HG03565 (cell line): ENCODE data around the gene SHANK2.
"Not testable (repeated sequence)": the region's sequence is repeated elsewhere in the genome, so short reads cannot be mapped to it uniquely, and the experiment has no call there.

Source experiments
- ATAC-seq: cut with Tn5 transposase; IDR thresholded peaks from one replicate; pipeline ENCODE4 v1.9.1; 2021; ENCODE audit warnings: mild to moderate bottlenecking, moderate library complexity; ENCODE audit not compliant: unreplicated experiment

The SHANK2 gene

GRCh38 chr11:71245601-71246391 lies 6.6 kb downstream of the SHANK2 start:
- ATAC-seq, result no peak

GRCh38 chr11:71244116-71244810 lies 8.1 kb downstream of the SHANK2 start:
- no peak for ATAC-seq

GRCh38 chr11:71242391-71242790 lies 10.0 kb downstream of the SHANK2 start:
- ATAC-seq, result no peak

- no peak for ATAC-seq
These were observed 10.6 kb downstream of the SHANK2 start for GRCh38 chr11:71241721-71242259.

- ATAC-seq, result no peak
These were observed 11.3 kb downstream of the SHANK2 start for GRCh38 chr11:71240865-71241691.

GRCh38 chr11:71240061-71240690 lies 12.2 kb downstream of the SHANK2 start:
- no peak for ATAC-seq

GRCh38 chr11:71239581-71239980 lies 12.8 kb downstream of the SHANK2 start:
- ATAC-seq, result no peak

- ATAC-seq, result no peak
These were observed 13.4 kb downstream of the SHANK2 start for GRCh38 chr11:71238941-71239340.

- ATAC-seq, result no peak
These were observed 14.0 kb downstream of the SHANK2 start for GRCh38 chr11:71238285-71238875.

- no peak for ATAC-seq
These were observed 14.5 kb downstream of the SHANK2 start for GRCh38 chr11:71237853-71238252.

GRCh38 chr11:71236836-71237475 lies 15.4 kb downstream of the SHANK2 start:
- no peak for ATAC-seq

GRCh38 chr11:71235719-71236118 lies 16.7 kb downstream of the SHANK2 start:
- ATAC-seq, result no peak

- ATAC-seq, result not testable (repeated sequence)
These were observed 18.2 kb downstream of the SHANK2 start for GRCh38 chr11:71233896-71234852.

GRCh38 chr11:71232364-71232763 lies 20.0 kb downstream of the SHANK2 start:
- no peak for ATAC-seq

GRCh38 chr11:71228961-71229360 lies 23.4 kb downstream of the SHANK2 start:
- ATAC-seq, result no peak

- no peak for ATAC-seq
These were observed 25.2 kb downstream of the SHANK2 start for GRCh38 chr11:71227058-71227659.

GRCh38 chr11:71223671-71224660 lies 28.4 kb downstream of the SHANK2 start:
- ATAC-seq, result no peak
